A172 (cell line): ENCODE data around the gene TSPEAR. TPM values are rescaled to one million over a fixed set of nuclear protein-coding genes. Genes with fewer than 3 reads are reported as not detected.

Experiments
- DNase-seq: peaks from one replicate; pipeline ENCODE4 v3.0.0-alpha.2; 2015; ENCODE audit warnings: low spot score
- total RNA-seq: library from RNA; depleted of rRNA; stranded (reverse); fragments of >200 nt; shearing (Covaris generic); gene quantifications from 2 replicates; pipeline ENCODE4 v1.2.3, GENCODE V29; 2014

The TSPEAR gene
- total RNA-seq, 1 experiment from 2014 or later = not detected

DNA sequence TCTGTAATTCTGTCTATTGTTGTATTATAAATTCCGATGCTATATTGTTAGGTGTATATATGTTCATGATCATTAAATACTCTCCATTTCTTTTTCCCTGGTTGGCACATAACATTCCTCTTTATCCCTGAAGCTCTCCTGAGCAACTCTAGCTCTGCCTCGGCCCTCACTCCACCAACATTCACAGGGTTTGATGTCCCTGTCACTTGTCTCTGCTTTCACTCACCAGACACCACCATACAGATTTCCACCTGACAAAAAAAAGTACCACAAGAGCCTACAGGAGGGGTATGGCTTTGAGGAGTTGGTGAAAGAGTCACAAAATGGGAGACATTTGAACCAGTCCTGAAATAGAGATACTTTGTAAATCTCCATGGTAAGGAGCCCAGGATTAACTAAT lies 8.8 kb upstream of the TSPEAR start:
- no peak for DNase-seq

DNA sequence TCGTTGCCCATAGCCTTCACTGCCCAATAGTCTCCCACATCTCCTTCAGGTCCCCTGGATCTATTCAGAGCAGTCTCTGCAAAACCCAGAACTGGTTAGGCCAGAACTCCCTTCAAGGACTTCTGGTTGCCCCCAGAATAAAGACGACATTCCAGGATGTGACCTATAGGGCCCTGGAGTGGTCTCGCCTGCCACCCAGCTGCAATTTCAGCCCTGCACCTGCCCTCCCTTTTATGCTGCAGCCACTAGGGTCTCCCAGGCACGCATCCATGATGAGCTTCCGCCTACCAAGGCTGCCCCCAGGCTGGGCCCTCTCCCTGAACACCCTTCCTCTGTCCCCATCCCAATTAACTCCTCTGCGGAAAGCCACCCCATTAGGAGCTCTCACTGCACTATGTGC lies 7.2 kb upstream of the TSPEAR start:
- no peak for DNase-seq

DNA sequence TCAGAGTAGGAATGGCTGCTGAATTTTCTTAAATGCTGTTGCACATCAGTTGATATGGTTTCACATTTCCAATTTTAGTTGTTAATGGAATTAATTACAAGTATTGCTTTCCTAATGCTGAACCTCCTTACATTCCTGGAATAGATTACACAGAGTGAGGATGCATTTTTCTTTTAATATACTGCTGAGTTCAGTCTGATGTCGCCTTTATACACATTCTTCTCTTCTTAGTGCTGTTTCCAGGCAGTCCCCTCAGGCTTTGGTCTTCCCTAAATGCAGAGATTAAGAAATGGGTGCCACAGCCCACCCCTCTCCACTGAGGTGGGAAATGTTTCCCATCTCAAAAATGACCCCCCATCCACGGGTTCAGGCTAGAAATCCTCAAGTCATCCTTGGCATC lies 6.7 kb upstream of the TSPEAR start:
- no peak for DNase-seq

DNA sequence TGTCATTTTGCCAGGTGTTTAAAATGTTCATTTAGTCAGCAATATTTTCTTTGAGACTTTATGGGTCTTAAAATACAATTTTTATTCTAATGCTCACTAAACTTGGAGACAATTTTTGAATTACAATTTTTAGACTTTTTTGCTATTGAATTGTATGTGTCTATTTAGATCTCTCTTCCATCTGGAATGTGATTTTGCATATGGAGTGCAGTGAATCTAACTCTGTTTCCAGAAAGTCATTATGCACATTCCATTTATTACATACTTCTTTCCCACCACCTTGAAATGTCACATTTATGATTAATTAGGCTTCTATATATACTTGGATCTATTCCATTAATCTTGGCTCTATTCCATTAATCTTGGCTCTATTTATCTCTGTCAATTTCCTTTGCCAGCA lies 5.6 kb upstream of the TSPEAR start:
- DNase-seq = no peak

DNA sequence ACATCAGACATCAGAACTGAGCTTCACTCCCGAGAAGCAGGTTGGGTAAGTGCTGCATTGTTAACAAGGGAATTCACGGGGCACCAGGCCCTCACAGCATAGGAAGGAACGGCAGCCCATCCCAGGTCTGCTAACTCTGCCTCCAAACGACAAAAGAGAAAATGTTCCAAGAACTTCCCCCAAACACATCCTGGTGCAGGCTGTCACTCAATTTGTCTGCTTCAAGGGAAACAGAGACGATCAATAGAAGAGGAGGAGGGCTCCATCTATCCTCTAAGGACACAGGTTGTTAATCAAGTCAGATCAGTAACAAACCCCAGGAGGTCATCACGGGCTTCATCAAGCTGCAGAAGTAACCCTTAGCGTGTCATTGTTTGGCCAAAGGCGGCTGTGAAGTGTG lies 3.5 kb upstream of the TSPEAR start:
- no peak for DNase-seq

DNA sequence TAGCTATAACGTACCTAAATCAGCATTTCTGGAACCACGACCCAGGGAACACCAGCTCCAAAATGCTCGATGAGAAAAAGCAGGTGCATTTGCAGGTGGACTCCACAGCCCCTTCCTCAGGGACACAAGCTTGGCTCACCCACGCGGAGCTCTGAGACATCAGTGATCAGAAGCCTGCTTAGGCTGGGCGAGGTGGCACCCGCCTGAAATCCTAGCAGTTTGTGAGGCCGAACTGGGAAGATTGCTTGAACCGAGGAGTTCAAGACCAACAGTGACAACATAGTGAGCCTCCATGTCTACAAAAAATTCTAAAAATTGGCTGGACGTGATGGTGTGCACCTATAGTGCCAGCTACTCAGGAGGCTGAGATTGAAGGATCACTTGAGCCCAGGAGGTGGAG lies 2.5 kb upstream of the TSPEAR start:
- DNase-seq = no peak

DNA sequence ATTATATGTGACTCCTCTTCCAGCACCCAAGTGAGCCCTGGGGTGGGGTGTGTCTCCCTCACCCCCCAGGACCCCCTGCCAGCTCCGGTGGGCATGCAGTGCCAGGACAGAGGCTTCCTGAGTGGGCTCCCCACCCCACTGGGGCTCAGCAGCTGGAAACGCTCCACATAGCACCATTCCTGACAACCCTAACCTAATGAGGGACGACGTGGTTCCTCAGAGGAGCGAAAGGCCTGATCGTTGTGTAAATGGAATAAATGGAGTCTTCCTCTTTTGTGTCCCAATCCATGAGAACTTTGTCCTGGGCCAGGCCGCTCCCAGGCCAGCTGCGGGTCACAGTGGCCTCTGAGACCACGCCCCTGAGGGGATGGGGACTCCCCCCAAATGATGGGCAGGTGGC lies 1.8 kb upstream of the TSPEAR start:
- DNase-seq = no peak

DNA sequence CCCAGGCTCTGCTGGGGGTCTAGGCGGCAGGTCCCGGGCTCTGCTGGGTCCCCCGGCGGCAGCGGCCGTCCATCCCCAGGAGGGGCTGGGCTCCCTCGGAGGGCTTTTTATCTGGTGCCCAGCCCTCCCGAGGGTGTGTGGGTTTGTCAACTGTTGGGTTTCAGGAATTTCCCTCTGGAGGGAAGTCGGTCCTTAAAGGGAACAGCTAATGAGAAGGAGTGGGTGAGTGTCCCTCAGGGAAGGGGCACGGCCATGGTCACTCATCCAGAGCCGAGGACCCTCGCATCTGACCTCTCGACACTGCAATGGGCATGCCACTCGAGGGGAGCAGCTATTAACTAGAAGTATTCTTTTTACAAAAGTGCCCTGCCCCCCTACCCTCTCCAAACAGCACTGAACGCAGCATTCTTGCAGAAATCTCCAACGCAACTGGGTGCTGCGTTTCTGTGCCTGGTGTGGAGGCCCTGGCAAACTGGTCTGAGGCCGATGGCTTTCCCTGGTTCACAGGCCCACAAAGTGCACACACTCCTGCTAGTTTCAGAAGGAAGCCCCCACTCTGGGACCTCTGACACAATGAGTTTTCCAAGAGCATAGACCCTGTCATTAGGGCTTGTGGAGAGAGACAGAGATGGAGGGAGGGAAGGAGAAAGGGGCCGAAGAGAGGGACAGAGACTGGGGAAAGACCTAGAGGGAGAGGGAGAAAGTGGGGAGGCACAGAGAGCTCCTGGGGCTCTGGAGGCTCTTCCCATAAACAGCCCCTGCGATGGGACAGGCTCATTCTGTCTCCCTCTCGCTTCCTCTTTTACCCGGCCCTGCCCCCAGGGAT lies 1.0 kb upstream of the TSPEAR start:
- DNase-seq = no peak

DNA sequence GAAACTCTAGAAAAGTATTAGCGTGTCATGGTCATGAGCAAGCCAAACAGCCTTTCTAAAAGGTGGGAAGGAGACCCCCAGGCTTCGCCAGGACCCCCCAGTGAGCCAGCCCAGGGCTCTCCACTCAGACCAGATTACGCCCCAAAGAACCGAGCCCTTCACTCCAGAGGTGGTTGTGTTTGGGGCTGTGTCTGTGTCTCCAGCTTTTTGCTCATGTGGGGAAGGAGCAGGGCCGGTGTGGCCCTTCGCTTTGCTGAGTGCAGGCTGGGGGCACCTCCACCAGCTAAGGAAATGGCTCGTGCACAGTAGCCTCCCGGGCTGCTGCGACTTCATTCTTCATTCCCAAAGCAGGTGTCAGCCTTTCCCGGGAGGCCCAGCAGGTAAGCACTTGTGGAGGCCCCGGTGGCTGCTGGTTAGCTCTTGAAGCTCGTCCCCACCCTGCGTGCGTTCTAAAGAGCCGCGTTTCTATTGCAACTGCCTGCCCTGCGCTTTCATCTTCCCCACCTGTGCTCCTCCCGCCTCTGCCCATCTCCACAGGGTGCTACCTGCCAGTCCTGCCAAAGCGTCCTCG lies 531 bp downstream of the TSPEAR start:
- no peak for DNase-seq

DNA sequence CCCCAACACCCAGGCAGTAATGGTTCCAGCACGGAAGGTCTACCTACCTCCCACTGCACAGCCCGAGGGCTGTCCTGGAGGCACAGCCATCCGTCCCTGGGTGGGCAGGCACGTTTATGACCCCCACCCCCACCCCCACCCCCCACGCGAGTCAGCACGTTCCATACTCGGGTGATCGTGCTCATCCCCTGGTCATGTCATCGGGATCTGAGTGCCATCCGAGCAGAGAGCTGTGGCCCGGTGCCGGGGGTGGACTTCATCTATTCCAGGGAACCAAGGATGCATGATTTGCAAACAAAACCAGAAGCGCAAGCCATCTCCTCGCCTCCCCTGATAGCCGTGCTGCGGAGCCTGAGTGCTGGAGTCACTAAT lies 1.1 kb downstream of the TSPEAR start:
- DNase-seq = no peak

DNA sequence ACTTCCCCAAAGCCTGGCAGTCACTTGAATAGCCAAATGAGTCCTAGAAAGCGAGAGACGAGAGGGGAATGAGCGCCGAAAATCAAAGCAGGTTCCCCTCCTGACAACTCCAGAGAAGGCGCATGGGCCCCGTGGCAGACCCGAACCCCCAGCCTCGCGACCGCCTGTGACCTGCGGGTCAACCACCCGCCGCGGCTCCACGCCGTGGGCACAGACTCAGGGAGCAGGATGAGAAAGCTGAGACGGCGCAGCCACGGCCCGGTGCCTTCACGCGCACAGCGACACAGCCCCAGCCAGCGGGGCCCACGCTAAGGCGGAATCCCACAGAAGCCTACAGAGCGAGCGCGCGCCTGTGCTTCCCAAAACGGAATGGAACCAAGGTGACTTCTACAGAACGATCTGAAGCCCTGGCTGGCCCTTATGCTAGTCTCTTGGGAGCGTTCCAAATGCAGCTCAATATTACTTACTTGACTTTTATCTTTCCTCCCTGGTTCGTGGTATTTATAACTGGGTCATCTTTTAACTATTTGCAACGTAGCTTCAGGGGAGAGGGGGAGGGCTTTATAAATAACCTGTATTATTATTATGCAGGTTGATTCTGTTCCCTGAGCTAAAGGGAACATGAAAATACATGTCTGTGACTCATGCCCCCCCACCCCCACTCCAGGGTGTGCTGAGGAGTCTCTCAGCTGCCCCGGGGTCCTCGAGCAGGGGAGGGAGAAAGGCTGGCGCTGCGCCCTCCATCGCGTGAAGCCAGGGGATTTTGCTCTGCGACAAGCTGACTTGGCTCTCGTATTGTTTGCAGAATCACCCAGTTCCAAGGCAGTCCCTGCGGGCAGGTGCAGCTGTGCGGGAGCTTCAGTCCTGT lies 1.7 kb downstream of the TSPEAR start:
- no peak for DNase-seq

DNA sequence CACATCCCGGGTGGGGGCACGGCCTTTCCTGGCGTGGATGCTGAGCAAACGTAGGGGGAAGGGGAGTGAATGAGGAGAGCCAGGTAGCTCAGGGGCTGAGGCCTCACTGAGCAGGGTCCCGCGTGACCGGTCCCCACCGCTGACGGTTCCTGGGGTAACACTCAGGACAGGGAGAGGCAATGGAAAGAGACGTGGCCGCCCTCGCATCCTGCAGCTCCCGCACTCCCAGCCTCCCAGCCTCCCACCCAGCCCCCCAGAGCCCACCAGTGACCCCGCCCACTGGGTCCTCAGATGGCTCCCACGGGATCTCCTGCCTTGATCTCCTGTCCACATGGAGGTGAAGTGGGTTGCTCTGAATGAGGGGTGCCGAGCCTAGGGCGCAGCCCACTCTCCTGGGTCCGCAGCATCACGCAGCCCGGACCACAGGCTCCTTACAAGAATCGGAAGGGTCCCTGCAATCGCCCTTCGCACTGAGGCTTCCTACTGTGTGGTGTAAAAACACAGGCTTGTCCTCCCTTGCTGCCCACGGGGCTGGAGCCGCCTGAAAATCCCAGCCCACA lies 2.4 kb downstream of the TSPEAR start:
- no peak for DNase-seq

DNA sequence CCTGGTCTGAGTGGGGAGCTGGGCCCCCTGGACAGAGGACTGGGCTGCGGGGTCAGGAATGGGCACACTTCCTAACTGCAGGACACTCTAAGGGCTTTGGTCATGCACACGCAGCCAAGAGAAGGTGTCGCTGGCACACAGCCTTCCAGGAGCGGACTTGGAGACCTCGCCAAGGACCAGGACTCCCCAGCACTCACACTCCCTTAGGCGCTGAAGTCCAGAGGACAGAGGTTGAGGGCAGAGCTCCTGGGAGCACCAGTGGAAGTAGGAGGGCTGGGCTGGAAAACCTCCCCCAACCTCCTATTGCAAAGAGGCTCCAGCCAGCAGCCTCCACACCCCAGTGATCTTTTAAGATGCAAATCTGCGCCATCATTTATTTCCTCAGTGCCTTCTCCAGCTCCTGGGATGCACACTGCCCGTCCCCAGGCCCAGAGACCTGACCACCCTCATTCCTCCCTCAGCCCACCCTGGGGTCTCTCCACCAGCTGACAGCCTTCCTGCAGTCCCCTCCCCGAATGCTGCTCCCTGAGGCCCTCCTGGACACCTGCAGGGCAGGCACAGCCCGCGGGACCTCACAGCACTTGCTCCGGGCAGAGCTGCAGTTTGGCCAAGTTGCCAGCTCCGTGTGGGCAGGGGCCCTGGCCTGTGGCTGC lies 3.0 kb downstream of the TSPEAR start:
- DNase-seq = no peak

DNA sequence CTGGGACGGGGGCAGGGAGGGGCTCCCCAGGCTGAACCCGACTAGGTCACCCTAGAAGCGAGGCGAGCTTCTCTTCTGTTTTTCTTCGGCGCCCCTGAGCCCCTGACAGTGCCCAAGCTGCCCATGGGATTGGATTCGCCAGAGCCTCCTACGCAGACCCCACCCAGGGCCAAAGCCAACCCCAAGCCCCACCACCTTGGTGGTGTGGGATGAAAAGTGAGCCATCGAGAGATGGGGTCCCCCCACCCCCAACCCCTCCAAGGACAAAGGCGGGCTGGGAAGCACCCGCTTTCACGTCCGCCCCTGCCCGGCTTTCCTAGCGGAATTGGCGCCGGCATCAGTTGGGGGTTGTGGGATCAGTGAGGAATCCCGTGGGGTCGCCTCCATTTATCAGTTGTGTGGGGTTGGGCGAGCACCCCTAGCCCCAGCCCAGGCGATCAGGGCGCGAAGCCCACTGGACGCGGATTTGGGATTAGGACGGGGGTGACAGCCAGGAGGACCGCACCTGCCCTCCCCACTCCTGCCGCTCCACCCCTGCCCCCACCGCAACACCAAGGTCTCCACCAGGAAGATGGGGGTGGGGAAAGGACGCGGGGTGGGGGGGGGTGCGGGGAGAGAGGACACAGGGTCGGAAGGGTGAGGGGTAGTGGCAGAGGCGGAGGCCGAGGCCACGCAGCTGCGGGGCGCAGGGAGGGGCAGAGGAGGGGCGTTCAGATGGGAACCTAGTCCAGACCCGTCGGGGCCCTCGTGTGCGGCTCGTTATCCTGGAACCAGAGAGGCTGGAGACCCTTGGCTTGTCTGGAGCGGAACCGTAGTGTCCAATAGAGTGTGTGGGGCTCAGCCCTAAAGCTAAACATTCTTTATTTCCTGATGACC lies 4.4 kb downstream of the TSPEAR start:
- no peak for DNase-seq

DNA sequence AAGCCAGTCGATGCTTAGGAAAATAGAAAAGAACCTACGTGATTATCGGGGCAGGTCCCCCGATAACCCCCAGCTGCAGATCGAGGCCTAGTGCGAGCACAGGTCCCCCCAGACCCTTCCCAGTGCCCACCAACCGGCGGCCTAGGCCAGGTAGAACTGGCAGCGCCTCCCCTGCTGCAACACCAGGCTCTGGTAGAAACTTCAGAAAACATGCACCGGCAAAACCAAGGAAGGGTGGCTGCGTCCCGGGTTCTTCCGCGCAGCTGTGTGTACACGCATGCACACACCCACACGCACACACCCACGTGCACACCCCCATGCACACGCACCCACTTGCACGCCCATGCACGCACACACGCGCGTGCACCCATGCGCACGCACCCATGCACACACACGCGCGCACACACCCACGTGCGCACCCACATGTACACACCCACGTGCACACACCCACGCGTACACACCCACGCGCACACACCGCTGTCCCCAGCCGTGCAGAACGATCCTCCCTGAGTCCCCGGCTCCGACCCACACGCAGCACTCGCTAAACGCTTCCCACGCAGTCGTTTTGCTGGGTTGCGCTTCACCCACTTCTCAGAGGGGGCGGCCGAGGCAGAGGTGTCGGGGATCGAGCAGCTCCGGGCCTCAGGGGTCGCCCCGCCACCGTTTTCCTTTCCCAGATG lies 5.2 kb downstream of the TSPEAR start:
- no peak for DNase-seq

DNA sequence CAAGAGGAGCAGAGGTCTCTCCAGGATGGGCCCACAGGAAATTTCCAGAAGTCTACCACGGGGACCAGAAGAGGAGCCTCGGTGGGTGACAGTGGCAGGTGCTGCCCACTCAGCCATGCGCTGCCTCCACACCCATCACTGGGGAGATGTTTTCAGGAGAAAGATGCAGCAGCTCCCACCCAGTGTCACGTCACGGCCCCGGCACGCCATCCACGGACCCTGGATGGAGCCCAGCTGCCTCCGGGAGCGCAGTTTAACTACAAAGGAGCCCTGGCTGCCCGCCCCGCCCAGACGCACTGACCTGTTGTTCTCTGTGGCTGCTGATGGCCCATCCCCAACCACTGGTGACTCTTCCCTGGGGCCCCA lies 6.8 kb downstream of the TSPEAR start:
- no peak for DNase-seq

DNA sequence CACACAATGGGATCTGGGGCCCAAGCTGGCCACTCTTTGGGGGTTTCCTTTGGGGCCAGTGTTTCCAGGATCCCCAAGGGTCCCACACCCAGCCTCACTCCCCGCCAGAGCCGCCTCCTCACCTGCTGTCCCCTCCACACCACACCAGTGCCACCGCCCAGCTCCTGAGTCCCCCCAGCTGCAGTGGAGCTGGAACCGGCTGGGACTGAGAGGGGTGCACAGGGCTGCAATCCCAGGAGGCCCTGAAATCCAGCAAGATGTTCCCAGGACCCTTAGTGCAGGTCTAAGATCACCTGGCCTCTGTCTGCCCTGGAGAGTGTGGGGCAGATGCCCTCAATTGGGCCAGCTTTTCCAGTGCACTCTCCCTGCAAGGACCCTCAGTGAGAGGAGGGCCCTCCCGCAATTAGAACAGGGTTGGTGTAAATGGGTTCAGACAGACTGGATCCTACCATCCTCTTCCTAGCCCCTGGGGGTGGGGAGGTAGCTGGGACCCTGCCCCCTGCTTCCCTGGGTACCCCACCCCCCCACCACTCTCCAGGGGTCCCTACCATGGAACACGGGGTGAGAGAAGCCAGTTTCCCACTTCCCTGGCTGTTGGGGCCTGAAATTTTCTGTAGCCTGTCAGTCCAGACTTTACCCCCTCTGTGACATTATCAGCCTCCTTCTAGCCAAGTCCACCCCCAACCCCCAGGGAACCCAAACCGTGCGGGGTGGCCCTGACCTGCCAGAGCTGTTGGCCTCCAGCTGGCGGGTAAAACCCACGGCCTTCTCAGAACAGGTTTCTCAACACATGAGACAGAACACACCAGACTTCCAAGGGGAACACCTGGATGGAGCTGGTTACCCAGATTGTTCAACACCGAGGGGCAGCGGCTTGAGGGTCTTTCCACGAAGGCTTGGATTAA lies 7.4 kb downstream of the TSPEAR start:
- no peak for DNase-seq

DNA sequence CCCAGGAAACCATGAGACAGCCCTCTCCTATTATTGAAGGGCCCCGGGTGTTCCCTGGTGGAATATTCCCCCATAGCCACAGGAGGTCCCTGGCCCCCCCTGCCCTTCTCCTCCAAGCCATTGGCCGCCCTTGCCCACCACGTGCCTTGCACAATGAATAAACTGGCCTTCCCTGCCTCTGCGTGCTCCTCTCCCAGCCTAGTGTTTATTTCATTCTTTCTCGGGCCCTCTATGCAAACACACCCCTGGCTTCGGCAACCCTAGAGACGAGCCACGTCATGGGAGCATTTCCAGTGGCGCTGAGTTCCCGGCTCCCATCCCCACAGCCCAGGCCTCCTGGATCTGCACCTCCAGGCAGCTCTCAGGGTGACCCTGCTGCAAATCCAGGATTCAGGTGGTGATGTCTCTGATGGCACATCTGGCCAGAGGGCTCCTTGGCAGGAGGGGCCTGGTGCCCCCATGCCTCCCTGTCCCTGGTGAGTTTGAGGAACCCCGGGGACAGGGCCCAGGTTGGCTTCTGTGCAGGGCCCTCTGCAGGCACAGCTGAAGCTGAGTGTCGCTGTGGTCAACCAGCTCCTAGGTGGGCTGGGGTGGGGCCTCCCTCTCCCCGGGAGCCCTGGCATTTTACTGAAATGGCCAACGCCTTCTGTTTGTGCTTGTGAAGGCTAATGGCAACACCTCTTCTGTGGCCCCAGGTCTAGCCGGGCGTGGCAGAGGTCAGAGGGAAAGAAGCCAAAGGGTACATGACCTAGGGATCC lies 8.2 kb downstream of the TSPEAR start:
- no peak for DNase-seq
